ENCODE results near the gene DCTN3. TPM values are rescaled to one million over a fixed set of nuclear protein-coding genes. Genes with fewer than 3 reads are reported as not detected.

DCTN3 gene
- total and polyA plus RNA-seq, 2 of the 4 experiments (the other 2 are of a cell fraction) = 122 to 183 TPM

DNA sequence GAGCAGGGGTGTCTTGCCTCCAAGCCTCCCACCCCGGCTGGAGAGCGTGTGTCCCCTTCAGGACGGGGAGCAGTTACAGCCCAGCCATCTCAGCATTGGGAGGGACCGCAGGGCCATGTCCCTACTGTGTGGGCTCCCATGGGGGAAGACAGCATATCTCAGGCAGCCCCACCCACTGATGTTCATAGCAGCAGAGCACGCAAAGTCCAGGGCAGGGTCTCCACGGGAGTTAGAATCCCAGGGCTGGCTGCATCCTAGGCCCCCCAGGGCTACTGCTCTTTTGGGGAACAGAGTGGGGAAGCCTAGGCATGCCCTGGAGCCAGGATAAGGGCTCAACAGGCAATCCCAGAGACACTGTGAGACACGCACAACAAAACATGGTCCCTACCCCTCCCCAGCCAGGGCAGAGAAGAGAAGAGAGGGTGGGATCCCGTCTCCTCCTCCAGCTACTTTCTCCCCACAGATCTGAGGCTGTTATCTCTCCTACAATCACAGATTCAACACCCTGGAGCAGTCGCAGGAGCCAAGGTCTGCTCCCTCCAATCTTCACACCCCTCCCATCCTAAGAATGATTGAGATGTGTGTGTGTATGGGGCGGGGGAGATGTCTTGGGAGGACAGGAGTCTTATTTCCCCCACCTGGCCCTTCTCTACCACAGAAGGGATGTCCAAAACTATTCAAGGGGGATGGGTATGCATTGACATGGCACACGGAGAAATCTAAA is 34.2 kb downstream of the DCTN3 start:
- no peak overlapping the region for H2BK20ac ChIP-seq (ENCODE audit: low read depth, low read length)
- H2AK9ac ChIP-seq (replicated peaks; ENCODE audit: low read depth, low read length, poor library complexity) = no peak overlapping the region
- no peak overlapping the region for H3K23ac ChIP-seq (ENCODE audit: low read depth, low read length)
- H3K4me3 ChIP-seq (ENCODE audit: insufficient read depth, low read depth, low read length) = no peak overlapping the region
- POLR2A ChIA-PET (ENCODE audit: unreplicated experiment) = no interaction called here
- no peak overlapping the region for H3K9ac ChIP-seq (ENCODE audit: low read depth, low read length)
- peaks cover 5% of the 10 kb centered on the region for H4K20me1 ChIP-seq (ENCODE audit: insufficient read depth, low read length)
- H4K5ac ChIP-seq (ENCODE audit: low read depth, low read length) = no peak overlapping the region
- no peak overlapping the region for H2BK120ac ChIP-seq (ENCODE audit: low read depth, low read length)
- TF ChIP-seq CHD1 (IDR thresholded peaks at IDR 0.05; ENCODE audit: low read depth, low read length) = no peak
- no peak for TF ChIP-seq FOS (IDR thresholded peaks at IDR 0.05; ENCODE audit: low read depth, low read length)
- TF ChIP-seq RCOR1 (IDR thresholded peaks at IDR 0.05; ENCODE audit: insufficient replicate concordance, low read length) = no peak
- no peak overlapping the region for H2BK5ac ChIP-seq (ENCODE audit: low read depth, low read length, poor library complexity, severe bottlenecking)
- H3K27me3 ChIP-seq (ENCODE audit: control insufficient read depth, insufficient read depth, low read length) = peaks cover 95% of the 10 kb centered on the region
- DNase-seq (no peak), ATAC-seq (ENCODE audit: low read depth) (no peak)
- no peak overlapping the region for H3K4ac ChIP-seq (ENCODE audit: low read depth, low read length)
- in situ Hi-C loops (cut with MboI; ENCODE audit: low sequenced_read_pairs) (no loop called here), dilution Hi-C loops (cut with HindIII; ENCODE audit: low sequenced_read_pairs, unreplicated experiment) (no loop called here), intact Hi-C loops (cut with micrococcal nuclease) (no loop called here)
- no peak overlapping the region for H2AFZ ChIP-seq (replicated peaks; ENCODE audit: low read length, poor library complexity)
- H2AK5ac ChIP-seq (ENCODE audit: low read depth, low read length) = no peak overlapping the region
- no peak overlapping the region for H3K18ac ChIP-seq (ENCODE audit: low read depth, low read length)
- WGBS, 2 experiments (ENCODE audit: extremely low coverage in 2 of 2, insufficient read length in 1 of 2) = 8% methylated on average over 5 of the region's 11 CpGs; no CpG with 5 or more reads in 1 of the 2 experiments
- H3K9me3 ChIP-seq (ENCODE audit: control insufficient read depth, insufficient read depth, low read length) = no peaks in the 10 kb centered on the region
- H3K36me3 ChIP-seq (ENCODE audit: control insufficient read depth, insufficient read depth, low read length) = no peaks in the 10 kb centered on the region
- H4K91ac ChIP-seq (ENCODE audit: insufficient read depth, low read depth, low read length) = no peak overlapping the region
- no peaks in the 10 kb centered on the region for H3K79me1 ChIP-seq (ENCODE audit: low read depth in 1 of 2, low read length in 2 of 2)
- no peak overlapping the region for H4K8ac ChIP-seq (ENCODE audit: low read depth in 2 of 2, low read length in 2 of 2)
- no peak overlapping the region for H2BK15ac ChIP-seq (ENCODE audit: low read depth, low read length)
- no peaks in the 10 kb centered on the region; the same call in 1 of the 2 replicates for H3K4me1 ChIP-seq (ENCODE audit: control insufficient read depth, insufficient read depth, low read length)
- CTCF ChIA-PET = no interaction called here
- H3K9me1 ChIP-seq (ENCODE audit: insufficient read depth, low read length) = no peaks in the 10 kb centered on the region; the same call in 1 of the 2 replicates
- H3K14ac ChIP-seq (replicated peaks; ENCODE audit: low read depth, low read length) = no peak overlapping the region
- no TSS peak for BruUV-seq (replicated peaks)
- H3K4me2 ChIP-seq (ENCODE audit: low read depth, low read length) = no peak overlapping the region
- H3K56ac ChIP-seq (ENCODE audit: extremely low read depth, insufficient read depth, low read length) = no peak overlapping the region
- no peak overlapping the region for H3K27ac ChIP-seq (ENCODE audit: insufficient read depth, low read length)

All from IMR-90 (cell line).